ENCODE data around the gene SKAP2.

DNA sequence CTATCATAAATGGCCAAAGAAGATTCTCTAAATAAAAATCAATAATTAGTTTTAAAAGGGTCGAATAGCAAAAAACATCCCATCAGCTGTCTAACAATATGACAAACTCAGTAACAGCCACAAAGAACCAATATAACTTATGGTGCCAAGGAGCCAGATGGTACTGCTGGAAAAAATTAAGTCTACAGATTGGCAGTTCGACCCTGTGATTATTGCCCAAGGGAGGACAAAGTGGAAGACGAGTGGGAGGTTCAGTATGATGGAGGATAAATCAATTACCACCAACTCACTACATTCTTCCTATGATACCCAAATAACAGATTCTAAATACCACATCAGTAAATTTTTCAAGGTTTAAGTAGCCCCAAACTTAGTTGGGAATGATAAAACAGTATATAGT lies 49.0 kb downstream of the SKAP2 start:
- no peak for TF ChIP-seq POLR2A (IDR thresholded peaks at IDR 0.05)
- TF ChIP-seq, protein P1, sequence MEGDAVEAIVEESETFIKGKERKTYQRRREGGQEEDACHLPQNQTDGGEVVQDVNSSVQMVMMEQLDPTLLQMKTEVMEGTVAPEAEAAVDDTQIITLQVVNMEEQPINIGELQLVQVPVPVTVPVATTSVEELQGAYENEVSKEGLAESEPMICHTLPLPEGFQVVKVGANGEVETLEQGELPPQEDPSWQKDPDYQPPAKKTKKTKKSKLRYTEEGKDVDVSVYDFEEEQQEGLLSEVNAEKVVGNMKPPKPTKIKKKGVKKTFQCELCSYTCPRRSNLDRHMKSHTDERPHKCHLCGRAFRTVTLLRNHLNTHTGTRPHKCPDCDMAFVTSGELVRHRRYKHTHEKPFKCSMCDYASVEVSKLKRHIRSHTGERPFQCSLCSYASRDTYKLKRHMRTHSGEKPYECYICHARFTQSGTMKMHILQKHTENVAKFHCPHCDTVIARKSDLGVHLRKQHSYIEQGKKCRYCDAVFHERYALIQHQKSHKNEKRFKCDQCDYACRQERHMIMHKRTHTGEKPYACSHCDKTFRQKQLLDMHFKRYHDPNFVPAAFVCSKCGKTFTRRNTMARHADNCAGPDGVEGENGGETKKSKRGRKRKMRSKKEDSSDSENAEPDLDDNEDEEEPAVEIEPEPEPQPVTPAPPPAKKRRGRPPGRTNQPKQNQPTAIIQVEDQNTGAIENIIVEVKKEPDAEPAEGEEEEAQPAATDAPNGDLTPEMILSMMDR (IDR thresholded peaks at IDR 0.05), result no peak
